ENCODE data around the gene BIRC7. TPM values are rescaled to one million over a fixed set of nuclear protein-coding genes. Genes with fewer than 3 reads are reported as not detected.

BIRC7 gene
- total RNA-seq, 1 donor from 2014 or later: not detected

DNA sequence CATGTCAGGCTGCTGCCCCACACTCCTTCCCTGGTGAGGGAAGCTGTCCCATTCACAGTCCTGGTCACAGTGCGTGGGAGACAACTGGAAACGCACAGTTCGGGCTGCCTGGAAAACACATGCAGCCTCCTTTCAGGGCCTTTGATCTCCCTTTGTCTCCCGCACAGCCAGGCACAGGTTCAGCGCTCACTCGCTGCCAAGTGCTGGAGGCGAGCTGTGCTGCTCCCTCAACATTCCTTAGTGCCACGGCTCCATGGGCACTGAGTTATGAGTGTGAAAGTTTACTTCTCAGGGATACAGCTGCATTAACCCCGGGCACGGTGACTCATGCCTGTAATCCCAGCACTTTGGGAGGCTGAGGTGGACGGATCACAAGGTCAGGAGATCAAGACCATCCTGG, 28.8 kb upstream of the BIRC7 start:
- H3K27ac Mint-ChIP-seq: no peak overlapping the region
- TF ChIP-seq, protein P1, sequence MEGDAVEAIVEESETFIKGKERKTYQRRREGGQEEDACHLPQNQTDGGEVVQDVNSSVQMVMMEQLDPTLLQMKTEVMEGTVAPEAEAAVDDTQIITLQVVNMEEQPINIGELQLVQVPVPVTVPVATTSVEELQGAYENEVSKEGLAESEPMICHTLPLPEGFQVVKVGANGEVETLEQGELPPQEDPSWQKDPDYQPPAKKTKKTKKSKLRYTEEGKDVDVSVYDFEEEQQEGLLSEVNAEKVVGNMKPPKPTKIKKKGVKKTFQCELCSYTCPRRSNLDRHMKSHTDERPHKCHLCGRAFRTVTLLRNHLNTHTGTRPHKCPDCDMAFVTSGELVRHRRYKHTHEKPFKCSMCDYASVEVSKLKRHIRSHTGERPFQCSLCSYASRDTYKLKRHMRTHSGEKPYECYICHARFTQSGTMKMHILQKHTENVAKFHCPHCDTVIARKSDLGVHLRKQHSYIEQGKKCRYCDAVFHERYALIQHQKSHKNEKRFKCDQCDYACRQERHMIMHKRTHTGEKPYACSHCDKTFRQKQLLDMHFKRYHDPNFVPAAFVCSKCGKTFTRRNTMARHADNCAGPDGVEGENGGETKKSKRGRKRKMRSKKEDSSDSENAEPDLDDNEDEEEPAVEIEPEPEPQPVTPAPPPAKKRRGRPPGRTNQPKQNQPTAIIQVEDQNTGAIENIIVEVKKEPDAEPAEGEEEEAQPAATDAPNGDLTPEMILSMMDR (IDR thresholded peaks at IDR 0.05; ENCODE audit: unreplicated experiment): no peak
- H3K36me3 Mint-ChIP-seq (ENCODE audit: insufficient read depth): peaks cover 16% of the 10 kb centered on the region
- H3K27me3 Mint-ChIP-seq: no peaks in the 10 kb centered on the region
- no peak overlapping the region for H3K4me3 Mint-ChIP-seq (ENCODE audit: low read depth)
- H3K9me3 Mint-ChIP-seq (ENCODE audit: low read depth): no peaks in the 10 kb centered on the region
- H3K4me1 Mint-ChIP-seq (ENCODE audit: low read depth): no peaks in the 10 kb centered on the region
- DNase-seq (ENCODE audit: low spot score, unreplicated experiment): no peak

DNA sequence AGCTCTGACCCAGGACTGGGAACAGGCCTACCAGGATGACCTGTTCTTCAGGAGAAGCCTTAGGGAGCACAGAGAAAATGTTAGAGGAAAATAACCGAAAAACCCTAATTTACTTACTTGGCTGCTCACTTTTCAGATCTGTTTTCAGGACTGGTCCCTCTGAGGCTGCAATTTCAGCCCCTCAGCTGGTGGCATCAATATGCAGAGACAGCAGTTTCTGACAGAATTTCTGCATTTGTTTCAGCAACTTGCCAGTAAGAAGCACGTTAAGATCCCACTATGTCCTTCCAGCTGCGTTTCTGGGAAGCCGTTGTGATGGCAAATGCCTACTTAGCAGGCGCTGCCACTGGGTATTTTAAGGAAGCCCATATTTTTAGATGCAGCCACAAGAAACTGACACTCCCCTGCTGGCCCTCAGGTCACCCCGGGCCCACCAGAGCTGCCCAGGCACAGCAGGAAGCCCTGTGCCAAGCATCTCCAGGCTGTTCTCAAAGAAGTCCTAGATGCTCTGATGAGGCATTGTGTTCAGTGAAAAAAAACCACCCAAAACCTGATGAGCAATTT, 27.3 kb upstream of the BIRC7 start:
- no peak overlapping the region for H3K27ac Mint-ChIP-seq
- no peak overlapping the region for H3K4me3 Mint-ChIP-seq (ENCODE audit: low read depth)
- no peaks in the 10 kb centered on the region for H3K9me3 Mint-ChIP-seq (ENCODE audit: low read depth)
- peaks cover 5% of the 10 kb centered on the region for H3K4me1 Mint-ChIP-seq (ENCODE audit: low read depth)
- H3K27me3 Mint-ChIP-seq: no peaks in the 10 kb centered on the region
- H3K36me3 Mint-ChIP-seq (ENCODE audit: insufficient read depth): peaks cover 25% of the 10 kb centered on the region
- DNase-seq (ENCODE audit: low spot score, unreplicated experiment): no peak
- TF ChIP-seq, protein P1 (IDR thresholded peaks at IDR 0.05; ENCODE audit: unreplicated experiment): no peak

DNA sequence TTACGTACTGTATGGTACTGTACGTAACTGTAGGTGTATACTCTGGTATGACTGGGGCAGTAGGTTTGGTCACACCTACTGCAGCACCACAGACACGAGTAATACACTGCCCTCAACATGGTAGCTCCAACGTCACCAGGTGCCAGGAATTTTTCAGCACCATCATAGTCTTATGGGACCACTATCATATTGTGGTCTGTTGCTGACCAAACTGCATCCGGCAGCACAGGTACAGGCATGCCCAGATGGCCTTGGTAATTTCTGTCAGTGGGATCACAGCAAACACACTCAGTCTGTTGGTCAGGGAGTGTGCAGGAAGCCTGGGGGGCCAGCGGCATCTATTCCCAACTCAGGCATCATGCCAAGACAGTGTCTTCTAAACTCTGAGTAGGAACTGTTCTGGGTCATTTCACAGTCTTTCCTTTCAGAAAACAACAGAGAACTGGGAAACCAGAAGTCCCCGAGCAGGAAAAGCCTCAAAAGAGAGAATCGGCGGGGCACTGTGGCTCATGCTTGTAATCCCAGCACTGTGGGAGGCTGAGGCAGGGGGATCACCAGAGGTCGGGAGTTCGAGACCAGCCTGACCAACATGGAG, 25.6 kb upstream of the BIRC7 start:
- Mint-ChIP-seq H3K4me1 (ENCODE audit: low read depth) (peaks cover 21% of the 10 kb centered on the region), H3K9me3 (ENCODE audit: low read depth) (no peaks in the 10 kb centered on the region), H3K4me3 (ENCODE audit: low read depth) (no peak overlapping the region), H3K27me3 (no peaks in the 10 kb centered on the region), H3K36me3 (ENCODE audit: insufficient read depth) (peaks cover 32% of the 10 kb centered on the region), H3K27ac (no peak overlapping the region)
- TF ChIP-seq, protein P1 (IDR thresholded peaks at IDR 0.05; ENCODE audit: unreplicated experiment): no peak
- DNase-seq (ENCODE audit: low spot score, unreplicated experiment): no peak

DNA sequence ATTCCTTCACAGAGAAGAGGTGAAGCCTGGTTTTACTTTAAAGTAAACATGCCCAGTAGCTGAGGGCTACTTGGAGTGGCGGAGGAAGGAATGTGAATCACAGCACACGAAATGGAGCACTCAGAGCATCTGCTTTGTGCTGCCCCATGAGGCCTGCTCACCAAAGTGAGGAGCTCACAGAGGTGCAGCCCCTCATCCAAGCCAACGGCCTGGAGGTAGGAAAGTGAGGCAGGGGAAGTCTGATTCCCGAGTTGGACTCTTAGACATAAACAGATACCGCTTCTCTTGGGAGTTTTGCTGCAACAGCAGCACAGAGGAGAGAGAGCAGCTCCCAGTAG, 23.3 kb upstream of the BIRC7 start:
- TF ChIP-seq, protein P1 (IDR thresholded peaks at IDR 0.05; ENCODE audit: unreplicated experiment): no peak
- DNase-seq (ENCODE audit: low spot score, unreplicated experiment): no peak
- Mint-ChIP-seq H3K4me1 (ENCODE audit: low read depth) (peaks cover 28% of the 10 kb centered on the region), H3K4me3 (ENCODE audit: low read depth) (no peak overlapping the region), H3K9me3 (ENCODE audit: low read depth) (no peaks in the 10 kb centered on the region), H3K27ac (no peak overlapping the region), H3K36me3 (ENCODE audit: insufficient read depth) (peaks cover 25% of the 10 kb centered on the region), H3K27me3 (no peaks in the 10 kb centered on the region)

DNA sequence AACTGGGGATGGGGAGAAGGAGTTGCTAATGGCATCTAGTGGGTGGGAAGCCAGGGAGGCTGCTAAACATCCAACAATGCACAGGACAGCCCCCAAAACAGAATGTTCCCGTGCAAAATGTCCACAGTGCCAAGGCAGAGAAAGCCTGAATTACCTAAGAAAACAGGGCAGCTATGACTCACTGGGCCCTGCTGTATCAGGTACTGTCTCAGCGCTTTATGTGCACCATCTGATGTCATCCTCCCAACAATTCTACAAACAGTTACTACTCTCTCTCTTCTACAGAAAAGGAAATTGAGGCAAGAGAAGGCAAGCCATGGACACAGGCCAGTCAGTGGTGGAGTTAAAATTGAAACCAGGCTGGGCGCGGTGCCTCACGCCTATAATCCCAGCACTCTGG, 22.9 kb upstream of the BIRC7 start:
- H3K27ac Mint-ChIP-seq: no peak overlapping the region

More for the DNA sequence above, 22.9 kb upstream of the BIRC7 start:
- H3K27me3 Mint-ChIP-seq: no peaks in the 10 kb centered on the region
- no peak for DNase-seq (ENCODE audit: low spot score, unreplicated experiment)
- TF ChIP-seq, protein P1 (IDR thresholded peaks at IDR 0.05; ENCODE audit: unreplicated experiment): no peak
- H3K9me3 Mint-ChIP-seq (ENCODE audit: low read depth): no peaks in the 10 kb centered on the region
- H3K4me3 Mint-ChIP-seq (ENCODE audit: low read depth): no peak overlapping the region
- peaks cover 21% of the 10 kb centered on the region for H3K36me3 Mint-ChIP-seq (ENCODE audit: insufficient read depth)
- H3K4me1 Mint-ChIP-seq (ENCODE audit: low read depth): peaks cover 28% of the 10 kb centered on the region
